HG03135 (cell line): ENCODE data around the gene OR14J1.
"Not testable (repeated sequence)": the region's sequence is repeated elsewhere in the genome, so short reads cannot be mapped to it uniquely, and the experiment has no call there.

Source experiments
- ATAC-seq: cut with Tn5 transposase; IDR thresholded peaks from one replicate; pipeline ENCODE4 v1.9.1; 2021; ENCODE audit warnings: mild to moderate bottlenecking, moderate library complexity; ENCODE audit not compliant: unreplicated experiment

OR14J1 gene, protein sequence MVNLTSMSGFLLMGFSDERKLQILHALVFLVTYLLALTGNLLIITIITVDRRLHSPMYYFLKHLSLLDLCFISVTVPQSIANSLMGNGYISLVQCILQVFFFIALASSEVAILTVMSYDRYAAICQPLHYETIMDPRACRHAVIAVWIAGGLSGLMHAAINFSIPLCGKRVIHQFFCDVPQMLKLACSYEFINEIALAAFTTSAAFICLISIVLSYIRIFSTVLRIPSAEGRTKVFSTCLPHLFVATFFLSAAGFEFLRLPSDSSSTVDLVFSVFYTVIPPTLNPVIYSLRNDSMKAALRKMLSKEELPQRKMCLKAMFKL

GRCh38 chr6:29301316-29301715 lies at the start of gene OR14J1:
Gene OR14J1 (plus strand): TSS chr6:29301701. CDS start chr6:29306690, 4,989 bp downstream.
- ATAC-seq, result no peak

DNA sequence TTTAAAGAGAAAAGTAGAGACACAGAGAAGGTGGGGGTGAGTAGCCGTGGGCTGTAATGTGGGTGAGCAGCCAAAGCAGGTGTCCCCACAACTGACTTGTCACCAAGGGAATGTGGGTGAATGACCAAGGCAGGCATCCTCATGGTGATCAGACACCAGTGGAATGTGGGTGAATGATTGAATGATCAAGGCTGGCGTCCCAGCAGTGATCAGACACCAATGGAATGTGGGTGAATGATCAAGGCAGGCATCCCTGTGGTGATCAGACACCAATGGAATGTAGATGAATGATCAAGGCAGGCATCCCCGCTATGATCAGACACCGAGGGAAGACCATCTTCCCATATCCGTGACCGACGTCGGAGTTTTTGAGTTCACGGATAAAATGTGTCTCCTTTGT lies 49.8 kb upstream of the OR14J1 start:
- ATAC-seq, result no peak

DNA sequence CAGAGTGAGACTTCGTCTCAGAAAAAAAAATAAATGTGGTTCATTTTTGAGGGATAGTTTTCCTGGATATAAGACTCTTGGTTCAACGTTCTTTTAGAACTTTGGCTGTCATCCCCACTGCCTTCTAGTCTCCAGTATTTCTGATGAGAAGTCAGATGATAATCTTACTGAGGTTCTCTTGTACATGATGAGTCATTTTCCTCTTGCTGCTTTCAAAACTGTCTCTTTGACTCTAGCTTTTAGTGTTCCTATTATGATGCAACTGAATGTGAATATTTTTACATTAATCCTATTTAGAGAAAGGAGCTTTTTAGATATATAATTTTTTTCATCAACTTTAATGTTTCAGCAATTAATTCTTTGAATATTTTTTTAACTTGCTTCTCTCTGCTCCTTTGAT lies 46.0 kb upstream of the OR14J1 start:
- ATAC-seq, result no peak

DNA sequence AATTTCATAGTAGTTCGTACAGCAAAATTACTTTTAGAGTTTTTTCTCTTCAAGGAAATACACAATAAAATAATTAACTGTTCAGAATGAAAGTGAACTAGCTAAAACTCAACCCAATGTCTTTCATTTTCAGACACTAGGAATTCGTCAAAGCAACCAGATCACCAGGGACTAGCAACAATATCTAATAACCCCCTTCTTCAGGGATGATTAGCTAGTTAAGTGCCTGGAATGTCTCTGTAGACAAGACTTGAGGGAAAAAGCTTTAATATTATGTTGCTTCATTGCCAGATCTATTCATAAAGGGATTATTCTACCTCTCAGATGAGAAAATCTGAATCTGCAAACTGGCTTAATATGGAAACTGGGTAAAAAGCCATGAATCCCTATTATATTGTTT lies 41.8 kb upstream of the OR14J1 start:
- ATAC-seq, result no peak

DNA sequence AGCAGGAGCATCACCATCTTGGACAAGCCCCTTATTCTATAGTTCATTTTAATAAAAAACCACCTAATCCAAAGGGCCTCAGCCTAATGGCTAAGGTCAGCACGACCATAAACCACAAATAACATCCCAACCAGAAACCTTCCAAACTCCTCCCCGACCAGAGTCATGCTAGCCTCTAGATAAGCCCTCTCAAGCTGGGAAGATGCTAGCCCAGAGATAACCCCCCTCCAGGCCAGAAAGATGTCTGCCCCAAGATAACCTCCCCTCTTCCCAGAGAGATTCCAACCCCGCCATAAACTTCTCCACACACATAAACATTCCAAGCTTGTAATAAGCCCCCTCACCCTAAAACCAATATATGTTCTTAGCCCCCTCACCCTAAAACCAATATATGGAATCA lies 38.5 kb upstream of the OR14J1 start:
- ATAC-seq, result no peak

GRCh38 chr6:29294499-29294914 lies 7.0 kb upstream of the OR14J1 start:
- no peak for ATAC-seq

DNA sequence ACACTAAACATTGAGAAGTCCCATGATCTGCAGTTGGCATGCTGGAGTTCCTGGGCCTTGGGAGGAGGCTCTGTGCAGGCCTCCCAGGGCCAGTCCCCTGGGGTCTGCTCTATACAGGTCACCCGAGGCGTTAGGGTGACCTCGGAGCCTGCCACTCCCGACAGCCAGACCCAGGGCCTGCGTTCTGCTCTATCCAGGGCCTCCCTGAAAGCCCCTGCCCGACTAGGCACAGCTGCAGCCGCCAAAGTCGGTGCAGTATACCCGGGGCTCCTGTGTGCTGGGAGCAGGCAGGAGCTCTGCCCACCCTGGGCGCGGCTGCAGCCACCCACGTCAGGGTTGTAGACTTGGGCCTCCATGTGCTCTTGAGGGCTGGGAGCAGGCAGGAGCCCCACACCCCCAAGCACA lies 6.3 kb upstream of the OR14J1 start:
- ATAC-seq, result no peak

- no peak for ATAC-seq
Measured at GRCh38 chr6:29295623-29296022, 5.9 kb upstream of the OR14J1 start.

- no peak for ATAC-seq
Measured at GRCh38 chr6:29319931-29320330, 18.4 kb downstream of the OR14J1 start.

DNA sequence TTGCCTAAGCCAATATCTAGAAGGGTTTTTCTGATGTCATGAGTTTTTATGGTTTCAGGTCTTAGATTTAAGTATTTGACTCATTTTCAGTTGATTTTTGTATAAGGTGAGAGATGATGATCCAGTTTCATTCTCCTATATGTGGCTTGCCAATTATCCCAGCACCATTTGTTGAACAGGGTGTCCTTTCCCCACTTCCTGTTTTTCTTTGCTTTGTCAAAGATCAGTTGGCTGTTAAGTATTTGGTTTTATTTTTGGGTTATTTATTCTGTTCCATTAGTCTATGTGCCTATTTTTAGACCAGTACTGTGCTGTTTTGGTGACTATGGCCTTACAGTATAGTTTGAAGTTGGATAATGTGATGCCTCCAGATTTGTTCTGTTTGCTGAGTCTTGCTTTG lies 21.8 kb downstream of the OR14J1 start:
- ATAC-seq, result not testable (repeated sequence)

DNA sequence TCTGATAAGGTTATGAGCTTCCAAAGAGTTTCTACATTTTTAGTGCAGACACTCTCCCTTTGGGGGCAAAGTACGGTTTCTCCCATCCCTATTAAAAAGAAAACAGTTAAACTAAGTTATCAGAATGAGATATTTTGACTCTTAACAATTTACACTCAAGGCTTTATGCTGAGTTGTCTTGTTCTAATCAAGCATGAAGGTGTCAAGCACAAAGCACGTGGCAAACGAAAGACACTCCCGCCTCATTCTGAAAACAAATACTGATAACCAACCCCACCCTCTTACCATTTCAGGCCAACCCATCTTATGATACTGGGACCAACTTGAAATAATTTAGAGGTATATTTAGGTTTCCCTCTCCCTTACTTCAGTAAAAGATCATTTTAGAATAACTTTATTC lies 24.3 kb downstream of the OR14J1 start:
- ATAC-seq, result no peak

DNA sequence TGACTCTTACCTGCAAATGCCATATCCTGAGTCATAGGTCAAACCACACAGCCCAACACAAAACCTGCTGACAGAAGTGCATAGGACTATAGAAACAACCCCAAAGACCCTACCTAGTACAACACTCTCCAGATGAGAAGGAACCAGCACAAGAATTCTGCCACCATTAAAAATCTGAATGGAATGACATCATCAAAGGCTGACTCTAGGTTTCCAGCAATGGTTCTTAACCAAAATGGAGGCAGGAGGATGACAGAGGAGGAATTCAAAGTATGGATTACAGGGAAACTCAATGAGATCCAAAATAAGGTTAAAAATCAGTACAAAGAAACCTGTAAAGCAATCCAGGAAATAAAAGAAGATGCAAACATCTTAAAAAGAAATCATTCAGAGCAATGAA lies 31.2 kb downstream of the OR14J1 start:
- no peak for ATAC-seq

DNA sequence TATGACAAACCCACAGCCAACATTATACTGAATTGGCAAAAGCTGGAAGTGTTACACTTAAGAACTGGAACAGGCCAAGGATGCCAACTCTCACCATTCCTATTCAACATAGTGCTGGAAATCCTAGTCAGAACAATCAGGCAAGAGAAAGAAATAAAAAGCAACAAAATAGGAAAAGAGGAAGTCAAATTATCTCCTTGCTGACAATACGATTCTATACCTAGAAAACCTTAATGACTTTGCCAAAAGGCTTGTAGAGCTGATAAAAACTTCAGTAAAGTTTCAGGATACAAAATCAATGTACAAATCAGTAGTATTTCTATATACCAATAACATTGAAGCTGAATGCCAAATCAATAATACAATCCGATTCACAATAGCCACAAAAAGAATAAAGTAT lies 34.8 kb downstream of the OR14J1 start:
- no peak for ATAC-seq

DNA sequence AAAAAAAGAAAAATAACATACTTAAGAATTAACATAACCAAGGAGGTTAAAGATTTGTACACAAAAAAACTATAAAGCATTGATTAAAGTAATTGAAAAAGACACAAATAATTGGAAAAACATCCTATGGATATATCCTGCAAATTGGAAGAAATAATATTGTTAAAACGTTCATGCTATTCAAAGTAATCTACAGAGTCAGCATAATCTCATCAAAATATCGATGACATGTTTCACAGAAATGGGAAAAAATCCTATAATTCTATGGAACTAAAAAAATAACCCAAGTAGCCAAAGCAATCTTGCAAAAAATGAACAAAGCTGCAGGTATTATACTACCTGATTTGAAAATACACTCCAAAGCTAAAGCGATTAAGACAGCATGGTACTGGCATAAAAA lies 43.9 kb downstream of the OR14J1 start:
- ATAC-seq, result no peak

DNA sequence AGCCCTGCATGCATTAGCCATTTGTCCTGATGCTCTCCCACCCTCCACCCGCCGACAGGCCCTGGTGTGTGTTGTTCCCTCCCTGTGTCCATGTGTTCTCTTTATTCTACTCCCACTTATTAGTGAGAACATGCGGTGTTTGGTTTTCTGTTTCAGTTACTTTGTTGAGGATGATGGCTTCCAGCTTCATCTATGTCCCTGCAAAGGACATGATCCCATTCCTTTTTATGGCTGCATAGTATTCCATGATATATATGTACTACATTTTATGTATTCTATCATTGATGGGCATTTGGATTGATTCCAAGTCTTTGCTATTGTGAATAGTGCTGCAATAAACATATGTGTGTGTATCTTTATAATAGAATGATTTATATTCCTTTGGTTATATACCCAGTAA lies 47.8 kb downstream of the OR14J1 start:
- ATAC-seq, result not testable (repeated sequence)

GRCh38 chr6:29354980-29355379 lies 53.5 kb downstream of the OR14J1 start:
- no peak for ATAC-seq

DNA sequence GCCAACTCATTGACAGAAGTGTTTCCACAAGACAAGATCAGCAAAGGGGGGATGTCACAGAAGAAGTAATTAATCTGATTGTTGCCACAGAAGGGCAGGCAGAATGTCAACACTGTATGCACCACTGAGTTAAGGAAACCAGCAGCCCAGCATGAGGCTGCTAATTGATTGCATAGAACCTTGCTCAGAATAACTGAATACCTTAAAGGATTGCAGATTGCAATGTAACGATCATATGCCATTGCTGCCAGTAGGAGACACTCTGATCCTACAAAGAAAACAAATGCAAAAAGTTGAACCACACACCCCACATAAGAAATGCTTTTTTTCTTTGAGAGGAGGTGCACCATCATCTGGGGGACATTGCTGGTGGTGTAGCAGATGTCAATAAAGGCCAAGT lies 54.1 kb downstream of the OR14J1 start:
- ATAC-seq, result no peak
